COLO668 (cell line): ENCODE measurements around the gene C1QTNF4.
"Not testable (repeated sequence)": the region's sequence is repeated elsewhere in the genome, so short reads cannot be mapped to it uniquely, and the experiment has no call there.

Experiments used
- DNase-seq: peaks from one replicate; lab custom pipeline; 2025; ENCODE audit not compliant: unreplicated experiment; lab: John Stamatoyannopoulos, UW

Gene C1QTNF4

DNA sequence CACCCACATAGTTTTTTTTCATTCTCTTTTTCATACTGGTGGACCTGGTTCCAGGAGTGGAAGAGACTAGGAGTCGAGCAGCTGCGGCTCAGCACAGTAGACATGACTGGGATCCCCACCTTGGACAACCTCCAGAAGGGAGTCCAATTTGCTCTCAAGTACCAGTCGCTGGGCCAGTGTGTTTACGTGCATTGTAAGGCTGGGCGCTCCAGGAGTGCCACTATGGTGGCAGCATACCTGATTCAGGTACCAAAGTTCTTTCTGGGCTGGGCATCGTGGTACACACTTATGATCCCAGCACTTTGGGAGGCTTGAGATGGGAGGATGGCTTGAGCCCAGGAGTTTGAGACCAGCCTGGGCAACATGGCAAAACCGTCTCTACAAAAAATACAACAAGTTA, 24.6 kb downstream of the C1QTNF4 start:
- DNase-seq, result no peak

DNA sequence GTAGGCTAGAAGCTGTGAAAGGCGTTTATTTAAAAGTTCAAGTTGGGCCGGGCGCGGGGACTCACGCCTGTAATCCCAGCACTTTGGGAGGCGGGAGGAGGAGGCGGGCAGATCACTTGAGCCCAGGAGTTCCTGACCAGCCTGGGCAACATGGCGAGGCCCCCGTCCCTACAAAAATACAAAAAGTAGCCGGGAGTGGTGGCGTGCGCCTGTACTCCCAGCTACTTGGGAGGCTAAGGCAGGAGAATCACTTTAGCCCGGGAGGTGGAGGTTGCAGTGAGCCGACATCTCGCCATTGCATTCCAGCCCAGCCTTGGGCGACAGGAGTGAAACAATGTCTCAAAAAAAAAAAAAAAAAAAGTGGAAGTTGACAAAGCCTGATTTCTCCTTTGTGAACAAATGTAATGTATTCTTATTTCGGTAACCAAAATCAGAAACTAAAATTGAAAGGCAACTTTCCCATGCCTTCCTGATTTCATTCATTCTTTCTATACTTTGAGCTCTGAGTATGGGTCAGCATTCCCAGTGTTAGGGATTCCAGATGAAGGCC, 28.0 kb downstream of the C1QTNF4 start:
- no peak for DNase-seq

DNA sequence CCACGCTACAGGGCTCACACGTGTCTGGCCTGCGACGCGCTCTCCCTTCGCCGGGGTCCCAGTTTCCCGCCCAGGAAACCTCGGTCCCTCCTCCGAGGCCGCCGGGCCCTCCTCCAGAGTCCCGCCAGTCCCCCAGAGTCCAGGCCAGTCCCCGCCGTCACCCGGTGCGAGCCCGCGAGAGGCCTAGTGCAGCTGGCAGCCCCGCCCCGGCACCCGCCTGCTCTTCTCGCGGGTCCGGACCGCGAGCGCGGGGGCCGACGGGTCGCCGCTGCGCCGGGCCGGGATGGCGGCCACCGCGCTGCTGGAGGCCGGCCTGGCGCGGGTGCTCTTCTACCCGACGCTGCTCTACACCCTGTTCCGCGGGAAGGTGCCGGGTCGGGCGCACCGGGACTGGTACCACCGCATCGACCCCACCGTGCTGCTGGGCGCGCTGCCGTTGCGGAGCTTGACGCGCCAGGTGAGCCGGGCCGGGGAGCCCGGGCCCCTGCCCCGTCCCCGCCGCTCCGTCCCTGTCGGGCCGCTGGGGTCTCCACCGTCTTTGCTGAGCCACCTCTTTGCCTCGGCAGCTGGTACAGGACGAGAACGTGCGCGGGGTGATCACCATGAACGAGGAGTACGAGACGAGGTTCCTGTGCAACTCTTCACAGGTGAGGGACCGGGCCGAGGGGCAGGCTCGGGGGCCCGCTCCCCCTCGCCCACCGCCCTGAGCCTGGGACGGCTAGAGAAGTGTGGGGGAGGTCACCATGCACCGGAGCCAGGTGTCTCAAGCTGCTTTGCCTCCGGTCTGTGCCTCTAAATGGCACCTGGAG, 28.7 kb downstream of the C1QTNF4 start, which contains the start of gene PTPMT1:
PTPMT1 (plus strand) TSS at position 260 of the 809 bp plus-strand sequence; CDS start at position 284, 24 bp downstream.
- peak; percentile 92 for DNase-seq

DNA sequence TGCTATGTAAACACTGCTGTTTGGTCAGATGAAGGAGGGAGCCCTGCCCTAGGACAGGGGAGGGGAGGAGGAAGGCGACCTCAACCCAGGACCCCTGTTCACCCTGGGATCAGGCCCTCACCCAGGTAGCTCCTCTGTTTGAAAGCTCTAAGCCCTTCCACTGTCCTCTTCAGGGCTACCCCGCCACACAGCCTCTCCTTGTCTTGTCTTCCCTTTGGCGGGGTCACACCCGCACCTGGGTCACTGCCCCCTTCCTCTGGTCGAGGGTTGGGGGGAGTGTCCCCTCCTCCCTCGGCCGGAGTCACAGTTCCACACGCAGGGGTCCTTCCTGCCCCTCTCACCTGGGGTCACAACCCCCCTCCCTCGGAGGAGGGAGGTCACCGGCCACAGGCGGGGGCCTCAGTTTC, 29.3 kb downstream of the C1QTNF4 start:
- no peak for DNase-seq

DNA sequence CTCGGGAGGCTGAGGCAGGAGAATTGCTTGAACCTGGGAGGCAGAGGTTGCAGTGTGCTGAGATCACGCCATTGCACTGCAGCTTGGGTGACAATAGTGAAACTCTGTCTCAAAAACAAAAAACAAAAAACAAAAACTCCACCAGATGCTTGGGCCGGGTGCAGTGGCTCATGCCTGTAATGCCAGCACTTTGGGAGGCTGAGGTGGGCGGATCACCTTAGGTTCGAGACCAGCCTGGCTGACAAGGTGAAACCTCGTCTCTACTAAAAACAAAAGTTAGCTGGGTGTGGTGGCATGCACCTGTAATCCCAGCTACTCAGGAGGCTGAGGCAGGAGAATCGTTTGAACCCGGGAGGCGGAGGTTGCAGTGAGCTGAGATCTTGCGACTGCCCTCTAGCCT, 29.8 kb downstream of the C1QTNF4 start:
- DNase-seq, result not testable (repeated sequence)

DNA sequence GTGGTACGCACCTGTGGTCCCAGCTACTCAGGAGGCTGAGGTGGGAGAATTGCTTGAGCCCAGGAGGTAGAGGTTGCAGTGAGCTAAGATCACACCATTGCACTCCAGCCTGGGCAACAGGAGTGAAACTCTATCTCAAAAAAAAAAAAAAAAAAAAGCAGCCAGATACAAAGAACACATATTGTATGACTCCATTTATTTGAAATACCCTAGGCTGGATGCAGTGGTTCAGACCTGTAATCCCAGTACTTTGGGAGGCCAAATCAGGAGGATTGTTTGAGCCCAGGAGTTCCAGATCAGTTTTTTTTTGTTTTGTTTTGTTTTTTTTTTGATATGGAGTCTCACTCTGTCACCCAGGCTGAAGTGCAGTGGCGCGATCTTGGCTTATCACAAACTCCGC, 31.8 kb downstream of the C1QTNF4 start:
- not testable (repeated sequence) for DNase-seq

DNA sequence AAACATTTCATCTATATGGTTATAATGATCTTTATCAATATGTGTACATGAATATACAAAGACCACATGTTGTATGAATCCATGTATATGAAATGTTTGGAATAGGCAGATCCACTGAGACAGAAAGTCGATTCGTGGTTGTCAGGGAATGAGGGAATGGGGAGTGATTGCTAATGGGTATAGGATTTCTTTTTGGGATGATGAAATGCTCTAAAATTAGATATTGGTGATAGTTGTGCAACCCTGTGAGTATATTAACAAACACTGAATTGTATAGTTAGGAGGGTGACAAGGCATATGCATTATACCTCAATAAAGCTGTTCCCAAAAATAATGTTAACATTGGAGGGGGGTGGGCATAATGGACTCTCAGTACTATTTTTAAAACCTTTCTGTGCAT, 33.8 kb downstream of the C1QTNF4 start:
- no peak for DNase-seq

DNA sequence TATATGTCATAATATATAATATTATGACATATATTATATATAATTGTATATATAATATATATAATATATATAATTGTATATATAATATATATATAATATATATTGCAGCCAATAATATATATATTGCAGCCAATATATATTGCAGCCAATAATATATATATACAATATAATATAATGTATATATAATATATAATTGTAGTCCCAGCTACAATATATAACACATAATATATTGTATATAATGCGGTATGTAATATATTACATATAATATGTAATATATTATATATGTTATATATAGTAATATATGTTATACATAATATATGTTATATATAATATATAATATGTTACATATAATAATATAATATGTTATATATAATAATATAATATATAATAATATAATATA, 35.5 kb downstream of the C1QTNF4 start:
- DNase-seq, result no peak

DNA sequence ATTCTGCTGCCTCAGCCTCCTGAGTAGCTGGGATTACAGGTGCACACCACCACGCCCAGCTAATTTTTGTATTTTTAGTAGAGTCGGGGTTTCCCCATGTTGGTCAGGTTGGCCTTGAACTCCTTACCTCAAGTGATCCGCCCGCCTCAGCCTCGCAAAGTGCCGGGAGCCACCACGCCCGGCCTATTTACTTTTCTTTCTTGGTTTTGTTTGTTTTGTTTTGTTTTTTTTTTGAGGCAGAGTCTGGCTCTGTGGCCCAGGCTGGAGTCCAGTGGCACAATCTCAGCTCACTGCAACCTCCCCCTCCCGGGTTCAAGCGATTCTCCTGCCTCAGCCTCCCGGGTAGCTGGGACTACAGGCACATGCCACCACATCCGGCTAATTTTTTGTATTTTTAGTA, 37.2 kb downstream of the C1QTNF4 start:
- DNase-seq, result not testable (repeated sequence)

DNA sequence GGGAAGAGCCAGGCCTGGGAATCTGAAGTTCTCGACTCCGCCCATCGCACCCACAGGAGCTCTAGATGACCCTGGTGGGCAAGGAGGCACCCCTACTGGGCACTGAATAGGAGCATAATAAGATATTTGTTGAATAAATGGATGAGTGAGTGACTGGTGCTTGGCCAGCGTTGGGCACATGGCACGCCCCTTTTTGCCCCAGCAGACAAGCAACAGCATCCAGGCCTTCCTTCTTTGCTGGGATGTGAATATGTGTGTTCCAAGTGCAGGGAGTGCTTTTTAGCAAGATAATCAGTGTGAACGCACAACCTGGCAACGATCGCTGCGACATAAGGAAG, 40.8 kb downstream of the C1QTNF4 start:
- DNase-seq, result no peak

DNA sequence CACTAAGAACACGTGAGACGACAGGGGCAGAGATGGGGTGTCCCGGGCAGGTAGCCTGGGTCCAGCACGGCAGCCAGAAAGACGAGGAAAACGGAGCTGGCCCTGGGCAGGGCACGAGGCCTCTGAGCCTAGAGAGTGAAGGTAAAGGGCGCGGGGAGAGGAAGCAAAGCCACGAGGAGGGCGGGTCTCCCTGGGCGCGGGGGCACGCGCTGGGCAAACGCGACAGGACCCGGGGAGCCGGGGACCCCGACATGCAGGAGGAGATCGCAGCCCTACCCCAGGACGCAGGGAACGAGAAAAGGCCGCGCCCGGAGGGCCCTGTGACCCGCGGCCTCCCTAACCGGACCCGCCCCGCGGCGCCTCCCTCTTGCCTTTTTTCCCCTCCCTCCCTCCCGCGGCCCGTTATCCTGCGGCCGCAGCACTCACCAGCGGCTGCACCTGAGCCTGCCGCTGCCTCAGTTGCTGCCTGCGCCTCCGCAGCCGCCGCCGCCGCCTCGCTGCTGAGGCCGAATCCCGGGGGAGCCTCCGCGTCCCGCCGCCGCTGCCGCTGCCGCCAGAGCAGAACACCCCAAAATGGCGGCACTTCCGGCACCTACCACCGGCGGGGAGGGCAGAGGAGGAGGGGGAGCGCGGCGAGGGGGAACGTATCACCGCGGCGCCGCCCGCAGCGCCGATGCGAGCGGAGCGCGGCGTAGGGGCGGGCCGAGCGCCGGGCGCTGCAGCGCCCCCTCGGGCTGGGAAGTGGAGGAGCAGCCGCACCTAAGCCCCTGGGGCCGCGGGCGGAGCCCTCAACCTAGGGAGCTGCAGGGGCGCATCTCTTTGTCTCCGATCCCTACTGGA, 41.4 kb downstream of the C1QTNF4 start, which contains the start of gene CELF1:
CELF1 (minus strand) TSS at position 567 of the 840 bp plus-strand sequence. CDS start 53,609 bp downstream, outside the sequence.
- DNase-seq, result peak; percentile 98

DNA sequence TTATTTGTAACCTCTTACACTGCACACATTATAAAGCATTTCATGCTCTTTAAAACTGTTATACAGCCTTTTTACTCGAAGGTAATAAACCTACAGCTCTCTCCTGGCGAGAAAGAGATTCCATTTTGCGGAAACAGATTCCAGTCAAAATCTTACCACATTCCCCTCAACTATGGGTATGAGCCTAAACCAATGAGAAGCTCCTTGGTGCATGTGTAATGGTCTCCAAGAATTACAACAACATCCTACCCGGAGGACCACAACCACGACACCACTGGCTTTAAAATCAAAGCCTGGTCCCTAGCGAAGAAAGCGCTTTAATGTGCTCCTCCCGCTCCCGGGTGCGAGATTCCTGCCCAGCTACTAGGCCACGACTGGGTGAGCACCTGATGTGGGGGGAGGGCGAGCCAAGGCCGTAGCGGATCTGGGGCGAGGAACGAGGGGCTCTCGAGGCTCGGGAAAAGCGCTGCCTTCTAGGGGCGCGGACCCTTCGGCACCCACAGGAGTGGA, 42.1 kb downstream of the C1QTNF4 start:
- DNase-seq, result peak; percentile 51

DNA sequence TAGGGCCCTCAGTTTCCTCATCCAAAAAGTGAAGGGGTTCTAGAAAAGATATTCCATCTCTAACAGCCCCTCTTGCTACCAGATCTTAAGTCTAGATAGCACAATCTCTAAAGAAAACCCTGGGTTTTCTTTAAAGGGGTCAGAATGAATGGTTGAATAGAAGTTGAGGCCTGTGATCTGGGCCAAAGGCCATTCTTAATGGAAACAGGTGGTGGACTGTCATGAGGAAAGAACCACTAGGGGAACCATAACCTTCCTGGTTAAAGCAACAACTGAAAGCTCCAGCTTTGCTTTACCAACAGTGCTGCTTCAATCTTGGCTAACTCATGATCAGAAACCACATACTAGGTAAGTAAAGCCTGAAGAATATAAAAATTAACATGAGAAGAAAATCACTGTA, 43.1 kb downstream of the C1QTNF4 start:
- DNase-seq, result no peak

DNA sequence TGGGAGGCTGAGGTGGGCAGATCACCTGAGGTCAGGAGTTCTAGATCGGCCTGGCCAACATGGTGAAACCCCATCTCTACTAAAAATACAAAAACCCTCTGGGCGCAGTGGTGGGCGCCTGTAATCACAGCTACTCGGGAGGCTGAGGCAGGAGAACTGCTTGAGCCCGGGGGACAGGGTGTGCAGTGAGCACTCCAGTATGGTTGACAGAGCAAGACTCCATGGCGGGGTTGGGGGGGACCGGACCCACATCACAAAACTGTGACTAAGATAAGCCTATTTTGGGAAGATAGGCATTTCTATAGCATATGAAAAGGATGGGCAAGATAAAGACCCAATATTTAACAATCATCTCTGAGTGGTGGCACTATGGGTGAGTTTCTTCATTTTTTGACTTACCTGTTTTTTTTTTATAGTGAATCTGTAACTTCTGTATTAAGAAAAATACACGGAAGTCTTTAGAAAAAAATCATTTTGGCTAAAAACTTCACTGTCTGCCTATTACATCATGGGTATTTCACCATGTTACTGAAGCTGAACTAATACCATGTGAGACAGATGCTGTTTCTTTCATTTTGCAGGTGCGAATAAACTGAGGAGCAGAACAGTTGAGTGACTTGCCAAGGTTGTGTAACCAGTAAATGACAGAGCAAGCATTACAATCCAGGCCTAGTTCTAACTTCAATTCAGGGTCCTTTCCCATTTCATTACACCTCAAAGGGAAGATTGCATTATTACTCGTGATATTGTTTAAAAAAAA, 43.7 kb downstream of the C1QTNF4 start:
- DNase-seq, result no peak

DNA sequence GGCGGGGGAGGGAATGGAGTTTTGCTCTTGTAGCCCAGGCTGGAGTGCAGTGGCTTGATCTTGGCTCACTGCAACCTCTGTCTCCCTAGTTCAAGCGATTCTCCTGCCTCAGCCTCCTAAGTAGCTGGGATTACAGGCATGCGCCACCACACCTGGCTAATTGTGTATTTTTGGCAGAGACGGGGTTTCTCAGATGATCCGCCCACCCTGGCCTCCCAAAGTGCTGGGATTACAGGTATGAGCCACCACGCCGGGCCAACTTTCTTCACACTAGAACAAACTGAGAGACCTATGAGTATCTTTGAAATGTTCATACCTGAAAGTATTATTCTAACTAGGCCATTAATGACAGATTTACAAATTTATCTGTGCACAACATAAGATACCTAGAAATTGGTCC, 47.9 kb downstream of the C1QTNF4 start:
- DNase-seq, result not testable (repeated sequence)

DNA sequence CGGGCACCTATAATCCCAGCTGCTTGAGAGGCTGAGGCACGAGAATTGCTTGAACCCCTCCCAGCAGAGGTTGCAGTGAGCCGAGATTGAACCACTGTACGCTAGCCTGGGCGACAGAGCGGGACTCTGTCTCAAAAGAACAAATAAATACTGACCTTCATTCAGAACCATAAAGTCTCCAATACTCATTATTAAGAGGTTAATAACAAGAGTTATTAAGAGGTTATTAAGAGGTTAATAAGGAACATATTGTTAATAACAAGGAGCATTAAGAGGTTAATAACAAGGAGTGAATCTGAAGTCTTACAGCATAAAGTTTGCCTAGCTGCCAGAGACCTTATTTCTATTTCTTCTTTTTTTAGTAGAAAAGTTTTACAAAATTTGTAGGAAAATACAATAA, 48.9 kb downstream of the C1QTNF4 start:
- DNase-seq, result no peak

DNA sequence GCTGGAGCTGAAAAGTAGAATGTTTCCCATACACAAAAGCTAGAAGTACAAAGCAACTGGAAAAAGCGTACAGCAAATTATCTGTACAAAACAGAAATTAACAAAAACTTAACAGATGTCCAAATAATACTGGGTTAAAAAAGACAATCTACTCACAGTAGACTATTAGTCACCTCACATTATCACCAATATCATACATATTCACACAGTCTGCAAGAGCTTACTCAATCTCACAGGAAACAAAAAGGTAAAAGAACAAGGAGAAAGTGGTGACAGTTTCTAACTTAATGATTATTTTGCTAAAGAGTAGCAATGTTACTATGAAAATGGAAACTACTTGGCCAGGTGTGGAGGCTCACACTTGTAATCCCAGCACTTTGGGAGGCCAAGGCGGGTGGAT, 53.1 kb downstream of the C1QTNF4 start:
- no peak for DNase-seq

DNA sequence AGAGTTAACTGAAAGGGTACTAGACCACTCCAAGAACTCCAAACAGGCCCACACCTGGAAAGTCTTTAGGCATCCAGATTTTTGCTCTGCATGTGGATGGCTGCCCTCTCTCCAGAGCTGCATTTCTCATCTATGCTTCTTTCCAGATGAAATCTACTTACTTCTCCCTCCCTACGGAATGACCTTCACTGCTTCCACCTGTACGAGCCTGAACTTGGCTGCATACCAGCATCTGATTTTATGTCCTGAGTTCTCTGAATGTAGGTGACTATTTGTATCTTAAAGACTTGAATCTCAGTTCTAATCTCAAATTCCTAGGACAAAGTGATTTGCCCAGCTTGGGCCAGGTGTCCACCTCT, 54.6 kb downstream of the C1QTNF4 start:
- DNase-seq, result no peak
